H9 (cell line): ENCODE measurements around the gene LMNTD2. TPM values are rescaled to one million over a fixed set of nuclear protein-coding genes. Genes with fewer than 3 reads are reported as not detected.
A peak's percentile ranks its signal among the peaks of the same experiment; 100 is the strongest.

Experiments
- DNase-seq: peaks from one replicate; pipeline ENCODE4 v3.0.0-alpha.2; 2017
- H2AFZ ChIP-seq: one replicate; pipeline ENCODE4 v1.6.1; 2013; ENCODE audit warnings: mild to moderate bottlenecking, low read length, control low read depth, moderate library complexity
- H2AK5ac ChIP-seq: 2 replicates; pipeline ENCODE4 v1.6.1; 2013; ENCODE audit warnings: low read length, control low read depth, mixed read lengths; ENCODE audit not compliant: insufficient read length
- H2BK120ac ChIP-seq: one replicate; pipeline ENCODE4 v1.6.1; 2013; ENCODE audit warnings: low read depth, mild to moderate bottlenecking, low read length, control low read depth, inconsistent platforms; ENCODE audit not compliant: poor library complexity, severe bottlenecking
- H2BK12ac ChIP-seq: 2 replicates; pipeline ENCODE4 v1.6.1; 2013; ENCODE audit warnings: low read length, control low read depth, mixed read lengths, low read depth; ENCODE audit not compliant: insufficient read length
- H2BK15ac ChIP-seq: 2 replicates; pipeline ENCODE4 v1.6.1; 2013; ENCODE audit warnings: low read depth, low read length, control low read depth
- H2BK20ac ChIP-seq: one replicate; pipeline ENCODE4 v1.6.1; 2013; ENCODE audit warnings: low read depth, mild to moderate bottlenecking, low read length, control low read depth, inconsistent platforms; ENCODE audit not compliant: poor library complexity, severe bottlenecking
- H2BK5ac ChIP-seq: 2 replicates; pipeline ENCODE4 v1.6.1; 2013; ENCODE audit warnings: low read length, control low read depth, mixed read lengths; ENCODE audit not compliant: insufficient read length
- H3K14ac ChIP-seq: 2 replicates; pipeline ENCODE4 v1.6.1; 2013; ENCODE audit warnings: low read length, control low read depth; ENCODE audit not compliant: insufficient read depth
- H3K18ac ChIP-seq: 2 replicates; pipeline ENCODE4 v1.6.1; 2013; ENCODE audit warnings: low read depth, mild to moderate bottlenecking, mixed read lengths, low read length, control low read depth; ENCODE audit not compliant: insufficient read length
- H3K23ac ChIP-seq: 2 replicates; pipeline ENCODE4 v1.6.1; 2013; ENCODE audit warnings: low read length, control low read depth, mixed read lengths, low read depth; ENCODE audit not compliant: insufficient read length
- H3K23me2 ChIP-seq: 2 replicates; pipeline ENCODE4 v1.6.1; 2013; ENCODE audit warnings: low read depth, mild to moderate bottlenecking, mixed read lengths, low read length, control low read depth; ENCODE audit not compliant: insufficient read length, poor library complexity, severe bottlenecking
- H3K27ac ChIP-seq: 2 replicates; pipeline ENCODE4 v1.5.1; 2013; ENCODE audit warnings: low read length, control low read depth, mixed read lengths, low read depth; ENCODE audit not compliant: insufficient read length
- H3K27me3 ChIP-seq: 2 replicates; pipeline ENCODE4 v1.6.1; 2013; ENCODE audit warnings: low read length, control low read depth, inconsistent platforms; ENCODE audit not compliant: insufficient read depth
- H3K4ac ChIP-seq: 2 replicates; pipeline ENCODE4 v1.6.1; 2013; ENCODE audit warnings: low read depth, mild to moderate bottlenecking, control low read depth, inconsistent platforms, low read length, moderate library complexity
- H3K4me1 ChIP-seq: 2 replicates; pipeline ENCODE4 v1.6.1; 2013; ENCODE audit warnings: low read length, control low read depth, inconsistent platforms; ENCODE audit not compliant: insufficient read depth
- H3K4me2 ChIP-seq: 2 replicates; pipeline ENCODE4 v1.6.1; 2013; ENCODE audit warnings: low read length, control low read depth, mixed read lengths; ENCODE audit not compliant: insufficient read length, insufficient read depth
- H3K56ac ChIP-seq: 2 replicates; pipeline ENCODE4 v1.6.1; 2013; ENCODE audit warnings: low read depth, mild to moderate bottlenecking, mixed read lengths, low read length, control low read depth; ENCODE audit not compliant: insufficient read length
- H3K79me1 ChIP-seq: 2 replicates; pipeline ENCODE4 v1.6.1; 2013; ENCODE audit warnings: low read depth, mild to moderate bottlenecking, moderate library complexity, low read length, control low read depth, inconsistent platforms; ENCODE audit not compliant: insufficient read depth, poor library complexity, severe bottlenecking
- H3K79me2 ChIP-seq: 2 replicates; pipeline ENCODE4 v1.6.1; 2013; ENCODE audit warnings: low read length, control low read depth, inconsistent platforms; ENCODE audit not compliant: insufficient read depth
- H3K9ac ChIP-seq: 2 replicates; pipeline ENCODE4 v1.6.1; 2013; ENCODE audit warnings: low read length, control low read depth, mixed read lengths; ENCODE audit not compliant: insufficient read length; ENCODE audit errors: extremely low read depth
- H3K9me3 ChIP-seq: one replicate; pipeline ENCODE4 v1.6.1; 2013; ENCODE audit warnings: low read depth, low read length, inconsistent platforms; ENCODE audit not compliant: control insufficient read depth
- H3T11ph ChIP-seq: one replicate; pipeline ENCODE4 v1.6.1; 2013; ENCODE audit warnings: mild to moderate bottlenecking, low read length, control low read depth, inconsistent platforms
- H4K20me1 ChIP-seq: one replicate; pipeline ENCODE4 v1.6.1; 2013; ENCODE audit not compliant: control insufficient read depth, insufficient read length, insufficient read depth
- H4K5ac ChIP-seq: 2 replicates; pipeline ENCODE4 v1.6.1; 2013; ENCODE audit warnings: low read depth, mild to moderate bottlenecking, mixed read lengths, low read length, control low read depth; ENCODE audit not compliant: insufficient read length
- H4K8ac ChIP-seq: replicated peaks from 2 replicates; pipeline ENCODE4 v1.6.1; 2013; ENCODE audit warnings: low read length, control low read depth, mixed read lengths, low read depth; ENCODE audit not compliant: insufficient read length
- H4K91ac ChIP-seq: 2 replicates; pipeline ENCODE4 v1.6.1; 2013; ENCODE audit warnings: low read depth, mild to moderate bottlenecking, moderate library complexity, mixed read lengths, low read length, control low read depth; ENCODE audit not compliant: insufficient read length
- H3K27ac Mint-ChIP-seq, 3 experiments: 2 replicates in 2 of 3; 3 replicates in 1 of 3; pipeline ENCODE4 v1.8.0; 2020 to 2021; ENCODE audit warnings: mixed read lengths in 3 of 3, mild to moderate bottlenecking in 1 of 3, moderate library complexity in 1 of 3
- H3K27me3 Mint-ChIP-seq: 2 replicates; pipeline ENCODE4 v1.8.0; 2021; ENCODE audit warnings: low read depth, mild to moderate bottlenecking, moderate library complexity, mixed read lengths
- H3K36me3 Mint-ChIP-seq, 3 experiments: 2 replicates in 2 of 3; 3 replicates in 1 of 3; pipeline ENCODE4 v1.8.0; 2020 to 2021; ENCODE audit warnings: low read depth in 3 of 3, mixed read lengths in 3 of 3; ENCODE audit not compliant: insufficient read depth in 1 of 3
- H3K4me1 Mint-ChIP-seq, 2 experiments: 2 replicates each; pipeline ENCODE4 v1.8.0; 2020; ENCODE audit warnings: mixed read lengths in 2 of 2
- H3K4me3 Mint-ChIP-seq, 2 experiments: 2 replicates in 1 of 2; 3 replicates in 1 of 2; pipeline ENCODE4 v1.8.0; 2020 to 2021; ENCODE audit warnings: mild to moderate bottlenecking in 2 of 2, mixed read lengths in 2 of 2, moderate library complexity in 1 of 2
- H3K9me3 Mint-ChIP-seq, 2 experiments: 2 replicates in 1 of 2; 3 replicates in 1 of 2; pipeline ENCODE4 v1.8.0; 2020; ENCODE audit warnings: mild to moderate bottlenecking in 2 of 2, mixed read lengths in 2 of 2, moderate library complexity in 1 of 2
- WGBS: extraction: QIAGEN DNeasy Blood & Tissue Kit; methylation state at CpG from one replicate; pipeline ENCODE4 v1.1.7; 2013; ENCODE audit warnings: missing lambda C conversion rate, low lambda C conversion rate, mixed read lengths; ENCODE audit not compliant: insufficient read length; ENCODE audit errors: extremely low coverage; 5-methylcytosine and 5-hydroxymethylcytosine counted together
- total RNA-seq: library from RNA; stranded (reverse); gene quantifications from 2 replicates; pipeline ENCODE4 v1.2.1, GENCODE V29; 2021
- TF ChIP-seq, protein P1 (sequence below): fragments of 200-600 bp; sonication (generic); conservative IDR thresholded peaks from 3 replicates; pipeline ENCODE4 v1.8.0; 2021; ENCODE audit warnings: antibody characterized with exemption, mild to moderate bottlenecking

The LMNTD2 gene
- total RNA-seq, 1 experiment from 2014 or later: 4.7 TPM

DNA sequence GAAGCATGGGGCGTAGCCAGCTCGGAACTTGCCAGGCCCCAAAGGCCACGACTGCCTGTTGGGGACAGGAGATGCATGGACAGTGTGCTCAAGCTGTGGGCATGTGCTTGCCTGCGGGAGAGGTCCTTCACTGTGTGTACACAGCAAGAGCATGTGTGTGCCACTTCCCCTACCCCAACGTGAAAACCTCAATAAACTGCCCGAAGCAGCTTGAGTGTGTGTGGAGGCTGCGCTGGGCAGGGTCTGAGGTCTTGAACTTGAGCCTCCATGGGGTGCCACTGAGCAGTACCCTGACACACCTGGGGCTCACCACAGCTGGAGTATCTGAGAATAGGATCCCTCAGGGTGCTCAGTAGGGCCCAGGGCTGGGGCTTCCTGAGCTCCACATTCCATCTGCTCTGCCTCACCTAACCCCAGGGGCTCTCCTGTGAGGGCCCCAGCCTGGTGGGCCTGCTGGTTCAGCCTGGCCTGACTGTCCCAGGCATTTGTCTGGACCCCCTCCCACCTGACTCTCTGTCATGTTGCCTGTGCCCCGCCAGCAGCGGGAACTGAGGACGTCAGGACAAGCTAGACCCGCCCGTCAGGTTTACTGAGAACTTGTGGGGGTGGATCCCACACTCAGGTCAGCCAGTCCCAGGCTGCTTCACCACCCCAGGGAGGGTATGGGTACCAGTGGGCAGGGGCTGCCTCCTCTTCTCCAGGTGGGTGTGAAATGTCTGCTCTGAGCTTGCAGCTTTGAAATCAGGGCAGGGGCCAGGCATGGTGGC is 3.5 kb upstream of the LMNTD2 start:
- no peak overlapping the region for H3K23ac ChIP-seq
- no peak overlapping the region for H3K4me2 ChIP-seq
- Mint-ChIP-seq H3K27me3 (peaks cover 2% of the 10 kb centered on the region), H3K4me1 (peaks cover 18 to 34% of the 10 kb centered on the region in 2 experiments), H3K27ac (peak overlapping the region in 2 of 3 experiments; percentile 18 to 55; a peak in 2 of 7 replicates), H3K9me3 (no peaks in the 10 kb centered on the region), H3K36me3 (peaks cover 0 to 11% (median 4%) of the 10 kb centered on the region in 3 experiments; a peak in 4 of 7 replicates), H3K4me3 (peak overlapping the region in 1 of 2 experiments; percentile 46; a peak in 1 of 5 replicates)
- H3K27me3 ChIP-seq: no peaks in the 10 kb centered on the region
- no peak overlapping the region for H2BK15ac ChIP-seq
- no peak overlapping the region for H3K4ac ChIP-seq
- TF ChIP-seq, protein P1, sequence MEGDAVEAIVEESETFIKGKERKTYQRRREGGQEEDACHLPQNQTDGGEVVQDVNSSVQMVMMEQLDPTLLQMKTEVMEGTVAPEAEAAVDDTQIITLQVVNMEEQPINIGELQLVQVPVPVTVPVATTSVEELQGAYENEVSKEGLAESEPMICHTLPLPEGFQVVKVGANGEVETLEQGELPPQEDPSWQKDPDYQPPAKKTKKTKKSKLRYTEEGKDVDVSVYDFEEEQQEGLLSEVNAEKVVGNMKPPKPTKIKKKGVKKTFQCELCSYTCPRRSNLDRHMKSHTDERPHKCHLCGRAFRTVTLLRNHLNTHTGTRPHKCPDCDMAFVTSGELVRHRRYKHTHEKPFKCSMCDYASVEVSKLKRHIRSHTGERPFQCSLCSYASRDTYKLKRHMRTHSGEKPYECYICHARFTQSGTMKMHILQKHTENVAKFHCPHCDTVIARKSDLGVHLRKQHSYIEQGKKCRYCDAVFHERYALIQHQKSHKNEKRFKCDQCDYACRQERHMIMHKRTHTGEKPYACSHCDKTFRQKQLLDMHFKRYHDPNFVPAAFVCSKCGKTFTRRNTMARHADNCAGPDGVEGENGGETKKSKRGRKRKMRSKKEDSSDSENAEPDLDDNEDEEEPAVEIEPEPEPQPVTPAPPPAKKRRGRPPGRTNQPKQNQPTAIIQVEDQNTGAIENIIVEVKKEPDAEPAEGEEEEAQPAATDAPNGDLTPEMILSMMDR: no peak
- H3K79me2 ChIP-seq: no peaks in the 10 kb centered on the region
- no peak overlapping the region for H3K9ac ChIP-seq
- no peak overlapping the region for H2BK20ac ChIP-seq
- H3K23me2 ChIP-seq: peaks cover 10% of the 10 kb centered on the region
- WGBS: no CpG with 5 or more reads among the region's 12 CpGs
- no peak overlapping the region for H4K91ac ChIP-seq
- no peaks in the 10 kb centered on the region for H4K20me1 ChIP-seq
- H3K4me1 ChIP-seq: no peaks in the 10 kb centered on the region
- no peak overlapping the region for H3K14ac ChIP-seq
- no peaks in the 10 kb centered on the region for H3K9me3 ChIP-seq
- H4K8ac ChIP-seq: no peak overlapping the region
- no peak overlapping the region for H2BK12ac ChIP-seq
- no peak overlapping the region for H4K5ac ChIP-seq
- H2AK5ac ChIP-seq: no peak overlapping the region
- no peaks in the 10 kb centered on the region for H3K79me1 ChIP-seq
- H3K56ac ChIP-seq: no peak overlapping the region
- no peak overlapping the region for H2BK120ac ChIP-seq
- no peak overlapping the region for H2BK5ac ChIP-seq
- no peak for DNase-seq
- H3K27ac ChIP-seq: no peak overlapping the region
- H3K18ac ChIP-seq: no peak overlapping the region
- no peak overlapping the region for H3T11ph ChIP-seq
- H2AFZ ChIP-seq: no peak overlapping the region
